NCI-H146 treated with DMSO at 0.1 percent for 48 hours (cell line): ENCODE results near the gene FOXN3.

Experiments used
- DNase-seq: peaks from one replicate; lab custom pipeline; 2025; ENCODE audit not compliant: unreplicated experiment; lab: John Stamatoyannopoulos, UW

The FOXN3 gene, protein sequence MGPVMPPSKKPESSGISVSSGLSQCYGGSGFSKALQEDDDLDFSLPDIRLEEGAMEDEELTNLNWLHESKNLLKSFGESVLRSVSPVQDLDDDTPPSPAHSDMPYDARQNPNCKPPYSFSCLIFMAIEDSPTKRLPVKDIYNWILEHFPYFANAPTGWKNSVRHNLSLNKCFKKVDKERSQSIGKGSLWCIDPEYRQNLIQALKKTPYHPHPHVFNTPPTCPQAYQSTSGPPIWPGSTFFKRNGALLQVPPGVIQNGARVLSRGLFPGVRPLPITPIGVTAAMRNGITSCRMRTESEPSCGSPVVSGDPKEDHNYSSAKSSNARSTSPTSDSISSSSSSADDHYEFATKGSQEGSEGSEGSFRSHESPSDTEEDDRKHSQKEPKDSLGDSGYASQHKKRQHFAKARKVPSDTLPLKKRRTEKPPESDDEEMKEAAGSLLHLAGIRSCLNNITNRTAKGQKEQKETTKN

DNA sequence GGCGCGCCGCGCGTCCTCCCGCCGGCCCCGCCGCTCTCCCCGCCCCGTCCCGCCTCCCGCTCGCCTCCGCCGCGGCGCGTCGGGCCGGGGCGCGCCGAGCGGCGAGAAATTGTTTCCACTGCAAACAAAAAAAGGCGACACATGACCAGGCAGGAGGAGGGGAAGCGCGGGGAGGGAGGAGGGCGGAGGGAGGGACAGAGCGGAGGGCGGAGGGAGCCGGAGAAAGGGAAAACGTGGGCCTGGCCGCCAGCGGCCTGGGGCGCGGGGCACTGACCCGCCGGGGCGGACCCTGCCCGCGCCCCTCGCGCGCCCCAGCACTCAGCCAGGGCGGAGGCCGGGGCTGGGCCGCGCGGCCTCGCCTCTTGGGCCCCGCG is at the start of gene FOXN3:
FOXN3 (minus strand) TSS at position 143 of the 374 bp plus-strand sequence. CDS start 4,757 bp downstream, outside the sequence.
- DNase-seq, result peak; percentile 63

DNA sequence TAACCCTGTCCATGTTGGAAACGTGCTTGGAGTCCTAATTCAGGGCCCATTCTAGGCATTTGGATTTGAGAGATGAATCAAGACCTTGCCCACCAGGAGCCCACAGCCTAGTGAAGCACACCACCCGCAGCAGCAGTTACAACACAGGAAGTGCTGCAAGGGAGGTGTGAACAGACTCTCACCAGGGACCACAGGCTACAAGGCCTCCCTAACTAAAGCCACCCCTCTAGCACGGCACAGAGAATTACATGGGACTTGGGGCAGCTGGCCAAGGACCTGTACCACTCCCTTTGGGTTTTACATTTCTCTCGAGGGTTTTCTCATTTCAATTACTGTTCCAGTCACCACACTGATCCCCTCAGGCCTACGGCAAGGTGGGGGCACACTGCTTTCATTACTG is 49.5 kb upstream of the FOXN3 start:
- DNase-seq, result no peak

DNA sequence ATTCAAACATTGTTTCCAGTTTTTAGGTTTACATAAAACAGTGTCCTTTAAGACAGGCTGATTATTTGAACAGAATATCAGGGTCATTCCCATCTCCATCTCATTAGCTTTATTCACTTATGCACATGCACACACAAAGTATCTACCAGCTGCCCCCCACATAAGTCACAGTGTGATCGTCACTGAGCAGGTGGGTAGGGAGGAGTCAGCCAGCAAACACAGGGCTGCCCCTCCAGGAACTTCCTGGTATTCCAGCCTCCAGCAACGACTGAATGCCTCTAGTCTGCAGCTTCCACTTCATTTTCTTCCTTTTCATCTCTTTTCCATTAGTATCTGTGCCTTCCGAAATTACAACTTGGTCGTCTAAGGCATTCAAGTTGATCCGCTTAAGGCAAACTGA is 48.8 kb upstream of the FOXN3 start:
- DNase-seq, result no peak

DNA sequence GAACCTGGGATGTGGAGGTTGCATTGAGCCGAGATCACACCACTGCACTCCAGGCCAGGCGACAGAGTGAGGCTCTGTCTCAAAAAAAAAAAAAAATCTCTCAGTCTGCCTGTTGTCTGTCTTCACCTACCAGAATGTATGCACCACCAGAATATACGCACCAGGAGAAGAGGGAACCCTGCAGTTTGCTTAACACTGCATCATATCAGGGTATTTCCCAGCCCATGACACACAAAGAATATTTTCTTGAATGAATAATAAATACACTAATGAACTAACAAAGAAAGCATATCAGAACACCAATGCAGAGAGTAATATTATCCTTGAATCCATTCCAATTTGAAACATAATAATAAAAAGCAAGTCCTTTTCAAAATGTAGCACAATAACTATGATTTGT is 44.2 kb upstream of the FOXN3 start:
- no peak for DNase-seq

DNA sequence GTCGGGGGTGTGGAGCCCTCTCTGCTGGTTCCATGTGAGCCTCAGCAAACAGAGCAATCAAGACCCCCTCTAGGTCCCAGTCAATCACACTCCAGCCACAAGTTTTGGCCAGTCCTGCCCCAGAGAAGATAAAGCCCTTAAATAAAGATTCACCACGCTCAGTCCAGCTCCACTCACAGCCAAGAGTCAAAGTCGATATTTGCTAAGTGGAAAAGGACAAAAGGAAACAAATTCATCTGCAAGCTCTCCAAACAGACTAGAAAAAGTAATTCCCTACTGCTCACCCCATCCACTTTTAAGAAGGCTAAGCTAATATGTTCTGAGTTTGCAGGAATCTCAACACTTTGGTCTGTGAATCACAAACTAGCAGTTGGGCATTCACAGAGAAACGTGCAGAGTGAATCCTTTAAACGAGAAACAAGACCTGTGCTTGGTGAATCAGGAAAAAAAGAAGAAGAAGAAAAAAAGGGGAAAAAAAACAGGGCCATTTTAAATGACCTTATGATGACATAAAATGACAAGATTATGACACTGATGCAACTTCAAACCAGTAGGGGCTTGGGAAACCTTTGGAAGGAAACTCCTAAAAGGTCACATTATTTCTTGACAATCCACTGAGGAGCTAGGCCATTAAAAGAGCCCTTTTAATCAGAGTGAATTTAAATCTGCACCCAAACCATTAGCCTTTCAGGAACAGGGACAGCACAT is 41.8 kb upstream of the FOXN3 start:
- no peak for DNase-seq

DNA sequence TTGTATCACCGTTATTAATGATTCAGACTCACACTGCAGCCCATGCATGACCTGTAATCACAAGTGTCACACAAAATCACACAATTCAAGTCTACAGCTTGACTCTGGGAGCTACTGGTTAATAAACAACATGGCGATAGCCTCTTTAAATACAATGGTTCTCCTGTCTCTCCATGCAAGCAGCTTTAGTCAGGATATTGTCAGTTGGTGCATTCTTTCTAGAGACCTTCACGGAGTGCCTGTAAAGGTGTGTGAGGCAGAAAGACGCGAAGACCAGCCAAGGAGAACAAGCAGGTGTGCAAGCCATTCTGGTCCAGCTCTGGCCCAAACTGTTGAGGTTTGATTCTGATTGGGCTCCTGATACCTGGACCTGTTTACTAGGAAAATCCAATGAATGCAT is 40.0 kb upstream of the FOXN3 start:
- DNase-seq, result no peak

DNA sequence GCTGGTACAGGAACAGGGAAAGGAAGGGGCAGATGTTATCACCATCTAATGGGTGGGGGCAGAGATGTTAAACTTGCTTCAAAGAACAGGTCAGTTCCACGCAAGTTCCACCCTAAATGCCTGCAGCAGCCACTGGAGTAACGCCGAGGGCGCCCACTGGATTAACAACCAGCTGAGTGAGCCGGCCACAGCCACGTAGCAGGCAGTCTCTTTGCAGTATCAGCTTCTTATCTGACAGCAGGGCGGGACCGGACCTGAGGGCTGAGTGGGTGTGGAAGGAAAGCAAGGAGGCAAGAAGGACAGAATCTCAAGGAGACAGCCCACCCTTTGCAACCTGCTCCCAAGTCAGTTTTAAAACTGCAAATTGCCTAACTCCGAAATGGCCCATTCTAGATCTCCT is 38.4 kb upstream of the FOXN3 start:
- DNase-seq, result no peak

DNA sequence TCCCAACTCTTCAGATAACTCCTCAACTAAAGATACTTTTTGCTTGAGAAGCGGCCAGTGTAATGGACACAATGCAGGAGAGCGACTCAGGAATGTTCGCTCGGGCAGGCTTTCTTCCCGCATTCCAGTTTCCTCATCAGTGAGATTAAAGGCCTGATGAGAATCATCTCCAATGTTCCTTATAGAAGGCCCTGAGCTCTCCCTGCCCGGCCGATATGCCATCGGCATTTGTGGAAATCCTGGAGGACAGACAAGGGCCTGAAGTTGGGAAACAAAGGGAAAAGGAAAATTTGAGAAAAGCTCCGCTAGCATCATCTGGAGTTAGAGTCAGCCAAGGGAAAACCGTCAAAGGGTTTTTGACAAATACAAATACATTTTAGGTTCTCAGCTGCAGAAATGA is 38.0 kb upstream of the FOXN3 start:
- DNase-seq, result no peak

DNA sequence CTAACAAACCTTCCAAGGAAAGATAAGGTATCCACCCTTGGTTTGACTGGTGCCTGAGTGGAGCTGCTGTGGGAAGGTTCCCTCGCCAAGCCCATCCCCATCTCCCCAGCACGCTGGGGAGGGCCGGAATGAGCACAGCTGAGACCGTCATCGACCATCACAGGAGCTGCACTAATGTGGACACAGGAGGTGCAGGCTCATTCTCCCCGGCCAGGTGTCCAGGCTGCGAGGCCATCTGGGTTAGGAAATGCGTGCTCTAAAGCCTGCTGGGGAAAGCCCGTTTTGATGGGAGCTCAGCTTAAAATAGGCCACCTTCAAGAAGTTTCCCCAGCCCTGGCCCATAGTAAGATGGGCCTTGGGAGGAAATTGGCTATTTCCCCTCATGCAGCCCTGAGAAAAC is 35.2 kb upstream of the FOXN3 start:
- no peak for DNase-seq

DNA sequence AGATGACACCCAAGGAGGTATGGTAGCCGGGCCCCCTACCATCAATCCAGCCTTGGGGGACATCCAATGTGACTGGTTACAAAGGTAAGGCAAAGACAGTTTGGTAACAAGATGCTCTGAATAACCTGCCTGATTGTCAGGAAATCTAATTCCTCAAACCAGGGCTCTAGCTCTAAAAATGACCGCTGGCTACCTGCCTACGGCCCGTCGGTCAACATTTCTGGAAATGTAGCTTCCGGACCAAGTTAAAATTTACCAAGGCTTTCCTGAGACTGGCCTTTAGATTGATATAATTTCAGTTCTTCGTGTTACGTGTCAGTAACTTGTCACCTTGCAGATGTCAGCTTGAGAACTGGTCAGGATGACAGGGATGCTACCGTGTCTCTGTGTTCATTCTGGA is 34.2 kb upstream of the FOXN3 start:
- no peak for DNase-seq

DNA sequence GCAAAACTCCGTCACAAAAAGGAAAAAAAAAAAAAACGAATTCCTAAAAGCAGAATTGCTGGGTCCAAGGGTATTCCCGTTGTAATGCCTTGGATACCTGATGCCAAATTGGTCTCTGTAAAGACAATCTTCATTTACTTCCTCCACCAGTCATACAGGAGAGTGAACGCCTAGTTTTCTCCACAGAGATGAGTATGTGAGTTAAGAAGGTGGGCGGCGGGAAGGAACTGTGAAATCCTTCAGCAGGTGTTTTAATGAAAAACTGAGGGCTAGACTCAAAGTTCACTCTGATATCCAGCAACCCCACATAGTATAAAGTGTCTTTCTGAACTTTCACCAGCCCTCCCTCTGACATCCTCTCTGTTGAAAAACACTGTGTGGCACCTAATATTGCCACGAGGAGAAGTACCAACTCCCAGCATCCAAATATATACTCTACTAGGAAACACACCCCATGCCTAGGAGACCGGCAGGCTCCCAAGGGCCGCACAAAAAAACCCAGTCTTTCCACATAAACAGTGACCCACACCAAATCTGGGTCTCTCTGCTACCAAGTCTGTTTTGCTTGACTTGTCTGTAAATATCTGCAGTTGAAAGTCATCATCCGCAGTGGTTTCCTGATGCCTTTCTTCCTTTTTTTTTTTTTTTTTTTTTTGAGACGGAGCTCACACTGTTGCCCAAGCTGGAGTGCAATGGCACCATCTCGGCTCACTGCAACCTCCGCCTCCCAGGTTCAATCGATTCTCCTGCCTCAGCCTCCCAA is 30.3 kb upstream of the FOXN3 start:
- no peak for DNase-seq

DNA sequence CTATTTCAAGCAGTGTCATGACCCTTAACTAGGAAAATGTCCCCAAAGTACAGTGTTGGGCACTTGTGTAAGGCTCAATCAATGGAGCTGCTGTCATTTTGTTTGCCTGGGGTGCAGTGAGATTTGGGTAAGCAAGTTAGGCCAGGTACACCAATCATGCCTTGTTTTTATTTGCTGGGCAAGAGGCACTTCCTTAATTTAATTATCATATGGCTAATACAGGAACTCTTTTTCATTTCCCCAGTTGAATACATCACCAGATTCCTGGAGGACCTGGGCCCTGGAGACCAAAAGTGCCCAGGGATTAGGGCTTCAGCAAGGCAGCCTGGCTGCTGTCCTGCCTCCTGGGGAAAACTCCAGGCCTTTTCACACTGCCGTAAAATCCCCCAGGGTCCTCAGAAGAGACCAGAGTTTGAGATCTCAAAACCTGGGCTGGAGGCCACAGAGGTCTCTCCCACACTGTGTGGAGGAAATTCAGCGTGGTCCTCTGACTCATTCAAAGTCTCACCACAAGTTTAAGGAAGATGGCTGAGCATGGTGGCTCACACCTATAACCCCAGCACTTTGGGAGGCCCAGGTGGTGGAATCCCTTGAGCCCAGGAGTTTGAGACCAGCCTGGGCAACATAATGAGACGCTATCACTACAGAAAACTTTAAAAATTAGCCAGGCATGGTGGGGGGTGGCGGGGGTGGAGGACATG is 28.4 kb upstream of the FOXN3 start:
- no peak for DNase-seq

DNA sequence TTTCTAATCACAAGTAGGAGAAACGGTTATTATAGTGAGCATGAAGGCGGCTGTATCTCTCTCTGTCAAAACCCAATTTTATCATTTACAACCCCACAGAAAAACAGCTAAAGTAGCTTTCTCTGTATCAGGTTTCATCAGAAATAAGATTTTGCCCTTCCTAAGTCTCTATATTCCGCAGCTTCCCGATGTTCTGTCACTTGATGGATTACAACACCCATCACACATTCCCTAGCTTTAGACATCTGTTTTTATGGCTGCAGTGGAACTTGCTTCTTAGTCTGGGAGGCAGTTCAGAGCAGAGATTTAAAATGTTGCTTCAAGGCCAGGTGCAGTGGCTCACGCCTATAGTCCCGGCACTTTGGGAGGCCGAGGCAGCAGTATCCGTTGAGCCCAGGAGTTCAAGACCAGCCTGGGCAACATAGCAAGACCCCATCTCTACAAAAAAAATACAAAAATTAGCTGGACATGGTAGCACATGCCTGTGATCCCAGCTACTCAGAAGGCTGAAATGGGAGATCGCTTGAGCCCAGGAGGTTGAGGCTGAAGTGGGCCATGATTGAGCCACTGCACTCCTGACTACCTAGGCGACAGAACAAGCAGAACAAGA is 27.6 kb upstream of the FOXN3 start:
- DNase-seq, result no peak

DNA sequence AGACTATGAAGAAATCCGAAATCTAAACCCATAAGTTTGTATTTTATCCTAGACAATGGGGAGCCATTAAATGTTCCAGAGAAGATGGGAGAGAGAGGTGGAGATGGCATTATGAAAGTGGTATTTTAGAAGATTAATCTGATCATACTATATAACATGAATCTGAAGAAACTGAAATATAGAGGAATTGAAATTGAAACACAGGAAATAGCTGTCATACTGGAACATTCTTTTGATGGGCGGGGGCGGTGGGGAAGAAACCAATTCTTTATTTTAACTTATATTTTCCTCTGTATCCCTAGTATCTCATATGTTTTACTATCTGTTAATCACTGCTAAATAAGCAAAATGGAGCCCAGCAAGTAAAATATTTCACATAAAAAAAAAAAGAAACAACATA is 27.0 kb upstream of the FOXN3 start:
- no peak for DNase-seq

DNA sequence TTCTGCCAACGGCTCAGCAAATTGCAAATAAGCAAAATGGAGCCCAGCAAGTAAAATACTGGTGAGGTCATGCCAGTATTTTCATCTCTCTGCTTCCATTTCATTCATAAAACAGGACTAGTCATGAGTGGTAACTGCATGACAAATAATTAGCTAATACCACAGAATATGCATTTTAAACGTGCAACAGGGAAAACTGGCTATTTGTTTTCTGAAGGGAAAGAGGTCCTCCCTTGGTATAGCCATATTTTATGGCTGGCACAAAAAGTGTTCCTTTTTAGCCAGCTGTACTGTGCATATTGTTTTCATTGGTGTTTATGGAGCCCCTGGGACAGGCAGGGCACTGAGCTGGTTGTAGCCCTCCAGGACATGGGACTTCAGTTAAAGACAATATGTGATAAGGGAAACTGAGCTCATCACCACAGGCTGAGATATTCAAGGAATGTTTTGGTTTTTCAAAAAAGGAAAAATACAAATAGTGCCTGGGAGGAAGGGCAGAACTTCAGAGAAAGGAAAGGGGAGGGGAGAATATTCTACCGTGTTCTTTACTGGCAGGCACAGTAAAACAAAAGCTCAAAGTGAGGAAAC is 26.1 kb upstream of the FOXN3 start:
- no peak for DNase-seq

DNA sequence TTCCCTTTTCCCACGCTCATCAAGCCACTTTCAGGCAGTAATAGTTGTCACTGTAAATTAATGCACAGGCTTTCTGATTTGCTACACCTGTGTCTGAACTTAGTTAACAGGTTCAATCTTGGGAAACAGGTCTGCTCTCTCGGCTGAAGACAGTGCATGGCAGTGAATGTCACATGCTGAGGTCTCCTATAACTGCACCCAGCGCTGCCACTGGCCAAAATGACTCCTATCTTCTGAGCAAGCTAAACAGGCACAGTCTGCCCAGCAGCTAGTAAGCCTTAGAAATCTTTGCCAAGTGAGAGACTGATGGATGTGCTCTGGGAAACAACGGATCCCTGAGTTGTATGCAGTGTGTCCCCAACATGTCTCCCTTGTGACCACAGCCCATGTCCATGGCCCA is 25.2 kb upstream of the FOXN3 start:
- no peak for DNase-seq

DNA sequence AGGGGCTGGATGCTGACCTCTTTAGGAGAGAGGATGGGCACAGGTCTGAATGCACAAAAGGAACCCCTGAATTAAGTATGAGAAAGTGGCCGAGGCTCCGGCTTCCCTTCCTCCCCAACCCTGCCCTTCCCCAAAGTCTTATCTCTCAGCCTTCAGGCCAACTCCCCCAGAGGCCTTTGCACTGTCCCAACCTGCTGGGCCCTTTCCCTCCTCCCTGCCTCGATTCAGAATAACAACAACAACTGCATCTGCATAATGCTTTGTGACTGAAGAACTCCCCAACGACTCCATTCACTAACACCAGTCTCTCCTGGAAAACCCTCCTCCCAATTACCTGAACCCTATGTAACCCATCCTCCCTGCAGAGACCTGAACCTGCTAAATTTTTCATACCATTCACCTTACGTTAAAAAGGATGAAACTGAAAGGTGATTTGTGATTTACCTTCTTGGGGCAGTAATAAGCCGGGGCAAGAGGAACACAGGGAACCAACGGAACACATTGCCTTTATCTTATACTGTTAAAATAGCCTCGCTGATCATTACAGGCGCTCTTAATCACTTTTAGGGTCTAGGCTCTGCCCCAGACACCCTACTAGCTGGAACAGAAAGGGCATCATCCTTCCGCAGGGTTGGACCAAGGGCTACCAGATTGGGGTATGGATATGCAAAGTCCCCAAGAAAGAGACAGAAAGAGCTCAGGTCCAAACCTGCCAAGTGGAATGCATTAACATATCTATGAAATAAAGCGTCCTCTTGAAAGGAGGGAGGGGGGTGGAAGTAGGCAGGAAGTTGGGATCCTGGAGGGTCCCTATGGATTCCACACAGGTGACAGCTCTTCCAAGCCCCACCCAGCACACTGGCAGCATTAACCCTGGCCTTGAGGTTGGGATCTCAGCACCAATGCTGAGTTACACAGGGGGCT is 24.2 kb upstream of the FOXN3 start:
- DNase-seq, result no peak

DNA sequence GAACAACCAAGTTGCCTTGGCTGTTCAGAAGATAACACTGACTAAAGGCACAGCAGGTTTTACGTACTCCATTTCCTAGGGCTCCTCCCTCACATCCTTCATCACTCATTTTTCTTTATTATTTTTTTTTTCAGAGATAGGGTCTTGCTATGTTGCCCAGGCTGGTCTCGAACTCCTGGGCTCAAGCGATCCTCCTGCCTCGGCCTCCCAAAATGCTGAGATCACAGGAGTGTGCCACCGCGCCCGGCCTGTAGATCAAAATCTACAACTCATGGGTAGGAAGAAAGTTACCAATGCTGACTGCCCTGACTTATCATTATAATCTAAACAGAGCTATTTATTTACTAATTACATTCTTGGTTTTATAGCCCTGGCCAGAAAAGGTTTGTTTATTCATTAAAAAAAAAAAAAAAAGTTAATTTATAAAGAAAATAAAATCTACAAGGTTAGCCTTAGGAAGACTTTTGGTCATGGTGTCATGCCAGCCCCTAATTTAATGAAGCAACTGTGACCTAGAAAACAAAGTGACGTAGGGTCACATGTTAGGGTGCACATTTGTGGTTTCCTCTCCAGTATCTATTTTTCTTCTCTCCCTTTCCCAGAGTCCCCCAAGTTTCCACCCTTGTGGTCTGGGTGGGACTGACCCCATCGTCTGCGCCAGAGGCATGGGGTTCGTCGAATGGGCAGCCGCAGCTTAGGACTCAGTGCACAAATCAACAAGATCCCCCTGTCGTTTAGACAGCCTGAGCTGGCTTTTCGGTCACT is 19.0 kb upstream of the FOXN3 start:
- DNase-seq, result no peak

DNA sequence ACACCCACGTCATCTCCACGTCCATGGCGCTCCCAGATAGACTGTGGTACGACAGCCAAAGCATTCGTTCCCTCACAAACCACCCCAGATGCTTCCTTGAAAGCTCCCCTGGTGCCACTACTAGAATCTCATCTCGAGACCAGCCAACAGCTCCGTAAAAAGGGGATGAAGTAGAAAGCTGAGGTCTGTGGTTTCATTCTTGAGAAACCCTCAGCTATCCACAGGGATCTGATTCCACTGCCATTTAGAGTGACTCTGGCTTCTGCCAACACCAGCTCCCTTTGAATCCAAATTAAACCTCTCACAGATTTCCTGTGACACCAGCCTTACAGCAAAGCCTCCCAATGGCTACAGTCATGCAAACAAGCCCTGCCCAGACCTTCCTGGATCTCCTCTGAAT is 18.5 kb upstream of the FOXN3 start:
- DNase-seq, result no peak
